T-helper 9 cell (primary cell): ENCODE data around the gene TCN1.
"Not testable (repeated sequence)": the region's sequence is repeated elsewhere in the genome, so short reads cannot be mapped to it uniquely, and the experiment has no call there.

Experiments used
- DNase-seq: peaks from one replicate; pipeline ENCODE4 v3.0.0-alpha.2; 2020

Gene TCN1

DNA sequence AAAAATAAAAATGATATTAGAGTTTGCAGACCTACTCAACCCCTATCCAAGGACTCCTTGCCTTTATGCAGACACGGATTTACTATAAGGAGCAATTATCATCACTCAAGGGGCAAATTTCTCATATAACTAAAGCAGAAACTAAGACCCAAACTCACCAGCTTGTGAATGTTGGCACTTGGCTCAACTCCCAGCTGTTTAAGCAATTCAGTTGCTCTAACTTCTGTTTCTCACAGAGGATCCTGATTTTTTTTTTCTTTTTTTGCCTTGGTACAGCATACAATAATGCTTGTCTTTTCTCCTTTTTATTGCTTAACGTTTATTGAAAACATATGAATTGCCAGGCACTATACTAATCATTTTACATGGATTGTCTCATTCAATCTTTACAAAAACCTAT, 11.4 kb downstream of the TCN1 start:
- no peak for DNase-seq

- not testable (repeated sequence) for DNase-seq
Measured at GRCh38 chr11:59851416-59851815, 14.9 kb downstream of the TCN1 start.

GRCh38 chr11:59849551-59849950, 16.7 kb downstream of the TCN1 start:
- not testable (repeated sequence) for DNase-seq

DNA sequence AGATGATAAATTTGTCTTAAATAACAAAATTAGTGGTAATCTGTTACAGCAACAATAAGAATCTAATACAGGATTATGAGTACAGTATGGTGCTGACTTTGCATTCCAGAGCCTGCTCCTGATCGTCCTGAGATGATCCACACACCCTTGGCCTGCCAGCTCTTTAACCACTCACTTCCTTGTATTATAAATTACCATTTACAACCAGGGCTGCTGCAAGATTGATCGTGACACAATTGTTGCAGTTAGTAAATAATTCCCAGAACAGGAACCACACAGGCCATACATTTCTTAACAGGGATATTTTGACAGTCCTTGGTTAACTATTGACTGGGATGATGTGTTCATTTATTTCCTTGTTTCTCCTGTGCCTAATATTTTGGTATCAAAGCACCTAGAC, 17.2 kb downstream of the TCN1 start:
- no peak for DNase-seq

DNA sequence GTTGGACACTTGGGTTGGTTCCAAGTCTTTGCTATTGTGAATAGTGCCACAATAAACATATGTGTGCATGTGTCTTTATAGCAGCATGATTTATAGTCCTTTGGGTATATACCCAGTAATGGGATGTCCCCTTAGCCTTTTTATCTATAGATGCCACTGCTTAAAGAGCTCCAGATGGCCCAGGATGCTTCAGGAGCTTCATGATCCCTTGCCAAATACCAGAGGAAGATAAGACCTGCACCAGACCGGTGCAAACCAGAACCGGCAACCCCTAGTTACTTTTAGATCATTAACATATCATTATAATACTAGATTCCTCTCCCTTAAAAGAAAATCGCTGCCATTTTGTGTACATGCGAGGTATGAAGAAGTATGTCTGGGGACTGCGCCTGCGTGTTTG, 17.8 kb downstream of the TCN1 start:
- not testable (repeated sequence) for DNase-seq

DNA sequence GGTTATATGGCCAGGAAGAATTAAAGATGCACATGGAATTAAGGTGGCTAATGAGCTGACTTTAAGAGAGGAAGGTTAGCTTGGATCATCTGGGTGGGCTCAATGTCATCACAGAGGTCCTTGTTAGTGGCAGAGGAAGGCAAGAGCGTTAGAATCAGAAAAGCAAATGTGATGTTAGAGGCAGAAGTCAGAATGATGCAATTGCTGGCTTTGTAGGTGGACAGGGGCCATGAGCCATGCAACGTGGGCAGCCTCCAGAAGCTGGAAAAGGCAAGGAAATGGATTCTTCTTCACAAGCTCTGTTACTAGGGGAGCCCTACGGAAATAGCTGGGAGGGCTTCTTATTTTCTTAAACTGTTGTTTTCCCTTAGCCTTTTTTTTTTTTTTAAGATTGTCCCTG, 18.7 kb downstream of the TCN1 start:
- no peak for DNase-seq

- DNase-seq, result no peak
Measured at GRCh38 chr11:59846556-59846955, 19.7 kb downstream of the TCN1 start.

DNA sequence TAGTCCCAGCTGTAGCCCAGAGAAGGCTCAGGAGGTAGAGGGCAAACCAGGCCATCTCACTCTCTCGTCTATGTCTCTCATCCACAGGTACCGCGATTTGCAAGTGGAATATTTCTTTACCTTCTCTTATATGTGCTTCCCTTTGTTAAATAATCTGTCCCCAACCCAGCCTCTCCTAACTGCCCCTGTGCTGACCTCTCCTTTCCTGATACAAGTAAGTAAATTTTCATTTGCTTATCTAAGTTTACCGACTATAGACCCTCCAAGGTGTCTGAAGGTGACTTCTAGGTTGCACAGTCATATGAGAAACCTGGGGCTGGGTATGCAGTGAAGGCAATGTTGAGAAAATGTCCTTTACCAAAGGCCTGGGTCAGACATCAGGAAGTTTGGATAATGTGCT, 20.9 kb downstream of the TCN1 start, which contains the start of gene CBLIF:
CBLIF (minus strand) TSS at position 101 of the 400 bp plus-strand sequence; CDS start at position 55, 46 bp downstream.
- no peak for DNase-seq

- DNase-seq, result no peak
Measured at GRCh38 chr11:59842316-59842715, 24.0 kb downstream of the TCN1 start.

- DNase-seq, result no peak
Measured at GRCh38 chr11:59841514-59841913, 24.8 kb downstream of the TCN1 start.

- no peak for DNase-seq
Measured at GRCh38 chr11:59839615-59840014, 26.7 kb downstream of the TCN1 start.

GRCh38 chr11:59833602-59834001, 32.7 kb downstream of the TCN1 start:
- no peak for DNase-seq

DNA sequence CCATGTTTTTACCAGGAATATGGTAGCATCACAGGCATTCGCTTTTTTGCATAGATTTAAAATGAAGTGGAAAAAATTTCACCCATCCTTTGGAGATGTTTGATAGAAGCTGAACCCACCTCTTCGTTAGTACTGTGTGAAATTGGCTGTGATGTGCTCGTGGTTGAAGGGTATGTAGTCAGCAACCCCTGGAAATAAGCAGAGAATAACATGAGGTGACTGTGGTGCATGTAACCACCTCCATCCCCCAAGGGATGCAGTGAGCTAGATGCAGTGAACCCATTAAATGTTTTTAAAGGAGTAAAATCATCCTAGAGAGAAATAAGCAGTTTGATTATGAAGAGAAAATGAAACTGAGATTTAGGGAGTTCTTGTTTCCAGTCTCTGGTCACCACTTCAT, 36.9 kb downstream of the TCN1 start:
- DNase-seq, result no peak

DNA sequence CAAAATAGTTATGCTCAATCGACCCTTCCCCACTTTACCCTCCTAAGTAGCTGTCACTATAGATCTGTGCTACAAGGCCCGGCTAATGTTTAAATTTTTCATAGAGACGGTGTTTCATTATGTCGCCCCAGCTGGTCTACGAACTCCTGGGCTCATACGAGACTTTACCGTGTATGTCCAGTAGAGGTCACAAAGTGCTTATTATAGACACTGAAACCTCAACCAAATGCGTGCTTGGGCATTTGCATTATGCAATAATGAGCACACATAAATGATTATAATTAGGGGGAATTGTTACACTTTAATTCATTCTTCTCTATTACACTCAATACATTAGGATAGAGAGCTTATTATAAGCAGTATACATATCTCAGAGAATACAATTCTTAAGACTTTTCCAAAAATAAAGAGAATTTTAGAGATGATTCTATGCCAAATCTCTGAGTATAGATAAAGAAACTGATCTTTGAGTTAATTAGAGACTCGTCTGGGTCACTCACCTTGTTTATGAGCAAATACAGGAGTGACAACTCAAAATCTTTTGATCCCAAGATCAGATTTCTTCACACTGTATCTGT, 43.2 kb downstream of the TCN1 start:
- DNase-seq, result peak; percentile 2

DNA sequence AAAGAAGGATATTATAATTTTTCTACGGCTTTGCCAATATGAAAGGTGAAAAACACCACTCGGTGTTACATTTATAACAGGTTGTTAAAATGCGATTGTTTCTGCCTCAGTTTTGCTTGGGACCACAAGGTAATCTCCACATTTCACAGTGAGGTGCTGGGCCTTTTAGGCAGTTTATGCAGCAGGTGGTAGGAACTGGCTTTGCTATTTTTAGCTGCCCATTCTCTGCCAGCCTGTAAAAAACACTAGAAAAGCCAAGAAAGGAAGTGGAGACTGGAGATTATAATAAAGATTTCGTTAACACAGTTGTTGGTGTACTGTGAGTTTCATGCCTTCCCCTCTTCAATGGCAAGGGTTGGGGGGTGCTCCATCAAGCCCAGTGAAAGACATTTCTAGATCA, 47.7 kb downstream of the TCN1 start:
- DNase-seq, result no peak

DNA sequence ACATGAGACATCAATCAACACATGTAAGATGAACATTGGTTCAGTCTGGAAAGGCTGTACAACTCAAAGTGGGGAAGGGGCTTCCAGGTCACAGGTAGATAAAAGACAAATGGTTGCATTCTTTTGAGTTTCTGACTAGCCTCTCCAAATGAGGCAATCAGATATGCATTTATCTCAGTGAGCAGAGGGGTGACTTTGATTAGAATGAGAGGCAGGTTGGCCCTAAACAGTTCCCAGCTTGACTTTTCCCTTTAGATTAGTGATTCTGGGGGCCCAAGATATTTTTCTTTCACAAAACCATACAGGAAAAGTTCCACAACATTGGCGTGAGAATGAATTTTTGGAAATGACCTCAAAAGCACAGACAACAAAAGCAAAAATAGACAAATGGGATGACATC, 49.9 kb downstream of the TCN1 start:
- not testable (repeated sequence) for DNase-seq

GRCh38 chr11:59815754-59816153, 50.5 kb downstream of the TCN1 start:
- no peak for DNase-seq

DNA sequence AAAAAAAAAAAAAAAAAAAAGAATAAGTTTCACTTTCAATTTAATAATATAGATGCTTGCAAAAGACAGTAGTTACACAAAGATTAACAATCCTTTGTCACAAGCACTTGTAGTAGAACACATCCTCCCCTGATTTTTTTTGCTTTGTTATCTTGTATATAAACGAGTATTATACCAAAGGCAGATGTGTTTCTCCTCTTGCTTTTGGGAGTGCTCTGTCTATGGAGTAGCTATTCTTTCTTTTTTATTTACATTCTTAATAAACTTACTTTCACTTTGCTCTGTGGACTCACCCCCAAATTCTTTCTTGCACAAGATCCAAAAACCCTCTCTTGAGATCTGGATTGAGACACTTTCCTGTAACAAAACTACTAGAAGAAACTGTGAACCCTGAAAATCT, 52.3 kb downstream of the TCN1 start:
- no peak for DNase-seq

DNA sequence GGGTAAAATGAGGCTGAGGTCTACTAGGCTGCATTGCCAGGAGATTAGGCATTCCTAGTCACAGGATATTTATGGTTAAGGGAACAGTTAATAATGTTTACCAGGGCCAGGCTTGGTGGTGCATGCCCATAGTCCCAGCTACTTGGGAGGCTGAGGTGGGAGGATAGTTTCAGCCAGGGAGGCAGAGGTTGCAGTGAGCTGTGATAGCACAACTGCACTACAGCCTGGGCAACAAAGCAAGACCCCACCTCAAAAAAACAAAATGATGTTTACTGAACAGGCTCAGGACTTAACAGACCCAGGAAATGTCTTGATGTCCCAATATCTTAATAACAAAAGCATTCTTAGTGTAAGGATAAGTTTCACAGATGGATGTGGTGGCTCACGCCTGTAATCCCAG, 52.9 kb downstream of the TCN1 start:
- no peak for DNase-seq

GRCh38 chr11:59812220-59812619, 54.1 kb downstream of the TCN1 start:
- no peak for DNase-seq

- no peak for DNase-seq
Measured at GRCh38 chr11:59810911-59811259, 55.4 kb downstream of the TCN1 start.

- DNase-seq, result peak; percentile 83
Measured at GRCh38 chr11:59810189-59810910, 55.9 kb downstream of the TCN1 start, which contains the start of gene MRPL16. TSS of gene MRPL16 (minus strand) at chr11:59810778. CDS start at chr11:59810658, 120 bp downstream.

DNA sequence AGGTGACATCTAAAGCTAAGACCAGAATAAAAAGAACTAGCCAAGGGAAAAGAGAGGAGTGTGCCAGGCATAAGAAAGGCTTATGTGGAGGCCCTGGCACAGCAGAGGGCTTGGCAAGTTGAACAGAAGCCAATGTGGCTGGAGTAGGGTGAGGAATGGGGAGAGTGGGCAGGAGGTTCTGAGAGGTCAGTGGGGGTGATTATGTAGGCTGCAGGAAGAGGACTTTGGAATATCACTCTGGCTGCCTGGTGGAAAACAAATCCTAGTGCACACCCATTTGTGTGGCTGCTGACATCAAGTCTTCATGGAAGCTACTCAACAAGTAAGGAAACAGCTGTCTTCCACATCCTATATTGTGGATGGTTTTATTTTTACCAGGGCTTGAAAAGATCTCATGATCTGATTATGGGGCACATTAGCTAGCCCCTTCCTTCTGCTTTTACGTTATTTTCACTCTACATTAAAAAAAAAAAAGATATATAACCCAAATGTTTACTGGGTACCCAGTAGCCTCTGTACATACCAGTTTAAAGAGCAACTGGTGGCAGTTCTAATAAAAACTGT, 59.2 kb downstream of the TCN1 start:
- DNase-seq, result no peak

DNA sequence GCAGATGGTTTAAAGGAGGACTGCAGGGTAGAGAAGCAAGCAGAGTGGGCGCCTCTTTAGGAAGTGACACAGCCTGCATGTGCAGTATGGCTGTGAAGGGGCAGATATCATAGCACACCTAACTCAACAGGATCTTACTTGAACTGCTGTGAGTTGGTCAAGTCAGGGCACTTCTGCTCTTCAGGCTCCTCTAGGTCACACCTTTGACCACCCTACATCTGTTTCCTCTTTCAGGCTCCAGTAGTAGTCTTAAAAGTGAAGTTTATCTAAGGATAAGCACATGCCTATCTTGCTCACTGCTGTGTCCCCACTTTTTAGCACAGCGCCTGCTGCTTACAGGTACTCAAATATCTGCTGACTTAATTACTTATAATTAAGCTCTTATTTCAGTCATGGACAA, 62.2 kb downstream of the TCN1 start:
- DNase-seq, result no peak
